ENCODE measurements around the gene CES2.

Gene CES2

GRCh38 chr16:66935314-66936011 lies at the start of gene CES2:
TSS of gene CES2 (plus strand) at chr16:66935516. CDS start at chr16:66935636, 120 bp downstream.
- no peak for TF ChIP-seq Cebpa-rat (IDR thresholded peaks at IDR 0.05)
- peak within 1 kb of the TSS; percentile 87 to 99 (median 95) for H3K9ac ChIP-seq
- peaks cover 46 to 51% (median 49%) of the 10 kb centered on the region in 10 experiments for H3K4me1 ChIP-seq
- no peaks in the 10 kb centered on the region for H3K9me3 ChIP-seq (replicated peaks in 1 of 11)
- H3K27ac ChIP-seq: peak within 1 kb of the TSS; percentile 85 to 97 (median 93)
- no peaks in the 10 kb centered on the region for H3K27me3 ChIP-seq
- peak within 1 kb of the TSS; percentile 93 to 100 (median 99) for H3K4me2 ChIP-seq
- H3K36me3 ChIP-seq: peaks cover 41 to 71% (median 59%) of the 10 kb centered on the region in 11 experiments
- H4K20me1 ChIP-seq: peaks cover 41 to 76% (median 63%) of the 10 kb centered on the region in 11 experiments; a peak in 20 of 22 replicates
- H3K4me3 ChIP-seq: peak within 1 kb of the TSS; percentile 76 to 100 (median 89)

DNA sequence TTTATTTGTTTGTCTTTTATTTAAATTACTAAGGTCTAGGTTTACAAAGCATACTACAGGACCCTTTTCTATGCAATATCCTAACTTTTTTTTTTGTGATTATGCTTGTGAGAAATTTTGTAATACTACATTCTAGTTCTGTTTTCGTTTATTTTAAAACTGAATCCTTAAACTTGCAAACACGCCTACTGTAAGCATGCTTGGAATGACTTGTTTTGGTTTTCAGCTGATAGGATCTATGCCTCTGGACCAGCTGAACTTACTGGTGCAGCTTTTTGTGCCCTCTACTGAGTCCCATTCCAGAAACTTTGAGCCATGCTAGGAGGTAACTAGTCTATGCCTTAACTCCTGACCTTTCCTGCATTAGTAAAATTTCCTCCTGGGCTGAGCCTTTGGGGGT lies 49.0 kb upstream of the CES2 start:
- Histone ChIP-seq H3K27me3 (no peaks in the 10 kb centered on the region), H3K4me3 (no peak overlapping the region), H4K20me1 (peaks cover 4 to 99% (median 62%) of the 10 kb centered on the region in 11 experiments; a peak in 20 of 22 replicates), H3K27ac (no peak overlapping the region), H3K4me1 (peaks cover 10 to 80% (median 67%) of the 10 kb centered on the region in 10 experiments), H3K9ac (0 out of 22 replicates have a peak overlapping the region, but pooled peaks of 1 of the 11 experiments have one; percentile 3), H3K4me2 (peak overlapping the region in 7 of 11 experiments; percentile 1 to 31 (median 25); a peak in 7 of 22 replicates), H3K36me3 (peaks cover 24 to 80% (median 47%) of the 10 kb centered on the region in 11 experiments), H3K9me3 (replicated peaks in 1 of 11) (no peaks in the 10 kb centered on the region)
- no peak for TF ChIP-seq Cebpa-rat (IDR thresholded peaks at IDR 0.05)

DNA sequence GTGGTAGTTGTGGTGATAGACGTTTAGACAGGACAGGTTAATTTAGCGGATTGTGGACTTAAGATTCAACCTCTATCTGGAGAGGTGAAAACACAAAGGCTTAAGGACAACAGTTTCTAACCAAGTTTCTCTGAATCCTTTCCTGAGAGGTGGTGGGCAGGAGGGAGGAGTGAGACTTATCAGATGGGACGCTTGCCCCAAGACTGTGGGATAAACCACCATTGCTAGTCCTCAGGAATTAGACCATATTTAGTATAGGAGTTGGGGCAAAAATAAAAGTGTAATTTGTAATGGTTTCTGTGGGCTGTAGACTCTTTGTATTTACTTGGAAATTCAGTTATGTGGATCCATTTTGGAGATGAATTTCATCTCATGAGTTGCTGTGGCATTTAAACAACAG lies 48.4 kb upstream of the CES2 start:
- Histone ChIP-seq H3K9ac (no peak overlapping the region), H3K4me1 (peaks cover 4 to 80% (median 65%) of the 10 kb centered on the region in 10 experiments; a peak in 18 of 20 replicates), H3K27me3 (no peaks in the 10 kb centered on the region), H4K20me1 (peaks cover 4 to 99% (median 56%) of the 10 kb centered on the region in 11 experiments; a peak in 20 of 22 replicates), H3K9me3 (replicated peaks in 1 of 11) (no peaks in the 10 kb centered on the region), H3K36me3 (peaks cover 24 to 86% (median 51%) of the 10 kb centered on the region in 11 experiments), H3K4me2 (peak overlapping the region in 10 of 11 experiments; percentile 1 to 31 (median 18); a peak in 11 of 22 replicates), H3K4me3 (no peak overlapping the region), H3K27ac (no peak overlapping the region)
- no peak for TF ChIP-seq Cebpa-rat (IDR thresholded peaks at IDR 0.05)

GRCh38 chr16:66888647-66889615 lies 46.4 kb upstream of the CES2 start:
- H3K9me3 ChIP-seq (replicated peaks in 1 of 11): no peaks in the 10 kb centered on the region
- H3K9ac ChIP-seq: no peak overlapping the region
- H3K4me1 ChIP-seq: peaks cover 6 to 65% (median 53%) of the 10 kb centered on the region in 10 experiments
- H3K27me3 ChIP-seq: no peaks in the 10 kb centered on the region
- H4K20me1 ChIP-seq: peaks cover 4 to 84% (median 45%) of the 10 kb centered on the region in 11 experiments; a peak in 19 of 22 replicates
- no peak for TF ChIP-seq Cebpa-rat (IDR thresholded peaks at IDR 0.05)
- no peak overlapping the region for H3K4me3 ChIP-seq
- H3K36me3 ChIP-seq: peaks cover 21 to 73% (median 45%) of the 10 kb centered on the region in 11 experiments
- H3K27ac ChIP-seq: no peak overlapping the region
- peak overlapping the region in 2 of 11 experiments; percentile 1 to 5; a peak in 2 of 22 replicates for H3K4me2 ChIP-seq

GRCh38 chr16:66889622-66890021 lies 45.7 kb upstream of the CES2 start:
- TF ChIP-seq Cebpa-rat (IDR thresholded peaks at IDR 0.05): no peak
- Histone ChIP-seq H4K20me1 (peaks cover 4 to 84% (median 43%) of the 10 kb centered on the region in 11 experiments; a peak in 19 of 22 replicates), H3K4me1 (peaks cover 6 to 58% (median 46%) of the 10 kb centered on the region in 10 experiments), H3K27ac (no peak overlapping the region), H3K9ac (no peak overlapping the region), H3K36me3 (peaks cover 15 to 66% (median 38%) of the 10 kb centered on the region in 11 experiments), H3K4me2 (peak overlapping the region in 1 of 11 experiments; percentile 1; a peak in 1 of 22 replicates), H3K27me3 (no peaks in the 10 kb centered on the region), H3K4me3 (no peak overlapping the region), H3K9me3 (replicated peaks in 1 of 11) (no peaks in the 10 kb centered on the region)

- Histone ChIP-seq H3K4me3 (no peak overlapping the region), H3K4me2 (no peak overlapping the region), H3K27ac (no peak overlapping the region), H3K9me3 (replicated peaks in 1 of 11) (no peaks in the 10 kb centered on the region), H3K9ac (no peak overlapping the region), H4K20me1 (peaks cover under 1 to 80% (median 31%) of the 10 kb centered on the region in 11 experiments; a peak in 17 of 22 replicates), H3K4me1 (peaks cover 6 to 57% (median 44%) of the 10 kb centered on the region in 10 experiments), H3K36me3 (peaks cover 3 to 55% (median 27%) of the 10 kb centered on the region in 11 experiments; a peak in 20 of 22 replicates), H3K27me3 (no peaks in the 10 kb centered on the region)
- TF ChIP-seq Cebpa-rat (IDR thresholded peaks at IDR 0.05): no peak
Measured at GRCh38 chr16:66890799-66891198, 44.5 kb upstream of the CES2 start.

- TF ChIP-seq Cebpa-rat (IDR thresholded peaks at IDR 0.05): no peak
- Histone ChIP-seq H3K27ac (no peak overlapping the region), H3K36me3 (peaks cover 0 to 49% (median 21%) of the 10 kb centered on the region in 11 experiments; a peak in 18 of 22 replicates)
Measured at GRCh38 chr16:66891360-66891759, 44.0 kb upstream of the CES2 start.

DNA sequence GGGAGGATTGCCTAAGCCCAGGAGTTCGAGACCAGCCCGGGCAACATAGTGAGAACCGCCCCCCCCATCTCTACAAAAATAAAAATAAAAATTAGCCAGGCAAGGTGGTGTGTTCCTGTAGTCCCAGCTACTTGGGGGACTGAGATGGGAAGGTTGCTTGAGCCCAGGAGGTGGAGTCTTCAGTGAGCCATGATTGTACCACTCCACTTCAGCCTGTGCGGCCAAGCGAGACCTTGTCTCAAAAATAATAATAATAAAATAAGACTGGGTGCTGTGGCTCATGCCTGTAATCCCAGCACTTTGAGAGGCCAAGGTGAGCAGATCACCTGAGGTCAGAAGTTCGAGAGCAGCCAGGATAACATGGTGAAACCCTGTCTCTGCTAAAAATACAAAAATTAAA lies 43.5 kb upstream of the CES2 start:
- peaks cover 6 to 58% (median 43%) of the 10 kb centered on the region in 10 experiments for H3K4me1 ChIP-seq
- H3K4me3 ChIP-seq: no peak overlapping the region
- H3K9me3 ChIP-seq (replicated peaks in 1 of 11): no peaks in the 10 kb centered on the region
- no peak for TF ChIP-seq Cebpa-rat (IDR thresholded peaks at IDR 0.05)
- H3K27ac ChIP-seq: no peak overlapping the region
- no peaks in the 10 kb centered on the region for H3K27me3 ChIP-seq
- H3K9ac ChIP-seq: no peak overlapping the region
- H3K4me2 ChIP-seq: no peak overlapping the region
- H4K20me1 ChIP-seq: peaks cover 0 to 74% (median 21%) of the 10 kb centered on the region in 11 experiments; a peak in 17 of 22 replicates
- H3K36me3 ChIP-seq: peaks cover 0 to 45% (median 17%) of the 10 kb centered on the region in 11 experiments; a peak in 15 of 22 replicates

More at GRCh38 chr16:66891360-66891759, 44.0 kb upstream of the CES2 start:
- H4K20me1 ChIP-seq: peaks cover 0 to 78% (median 25%) of the 10 kb centered on the region in 11 experiments; a peak in 17 of 22 replicates
- H3K9me3 ChIP-seq (replicated peaks in 1 of 11): no peaks in the 10 kb centered on the region
- H3K4me1 ChIP-seq: peaks cover 6 to 61% (median 47%) of the 10 kb centered on the region in 10 experiments
- H3K27me3 ChIP-seq: no peaks in the 10 kb centered on the region
- H3K9ac ChIP-seq: no peak overlapping the region
- no peak overlapping the region for H3K4me3 ChIP-seq
- H3K4me2 ChIP-seq: no peak overlapping the region
